WERI-Rb-1 (cell line): Measurements from ENCODE around the gene CSGALNACT2.

Experiments
- DNase-seq: peaks from one replicate; pipeline ENCODE4 v3.0.0-alpha.2; 2020
- H3K27ac ChIP-seq: fragments of 250-450 bp; sonication (Bioruptor Pico); 2 replicates; pipeline ENCODE4 v1.5.1; 2020; ENCODE audit warnings: mild to moderate bottlenecking, moderate library complexity
- H3K27me3 ChIP-seq: fragments of 250-450 bp; sonication (Bioruptor Pico); 2 replicates; pipeline ENCODE4 v1.5.1; 2021; ENCODE audit warnings: mild to moderate bottlenecking, low read depth, moderate library complexity; ENCODE audit not compliant: insufficient read depth, severe bottlenecking
- H3K36me3 ChIP-seq: fragments of 250-450 bp; sonication (Bioruptor Pico); 2 replicates; pipeline ENCODE4 v1.5.1; 2020; ENCODE audit warnings: mild to moderate bottlenecking, moderate library complexity
- H3K4me3 ChIP-seq: 2 replicates; pipeline ENCODE4 v1.5.1; 2011; ENCODE audit warnings: low read depth, mild to moderate bottlenecking, control low read depth, low read length
- H3K9me3 ChIP-seq: fragments of 250-450 bp; sonication (Bioruptor Pico); 2 replicates; pipeline ENCODE4 v1.5.1; 2021; ENCODE audit warnings: mild to moderate bottlenecking, moderate library complexity; ENCODE audit not compliant: severe bottlenecking
- TF ChIP-seq, protein P1 (sequence below): IDR thresholded peaks from 2 replicates; pipeline ENCODE4 v1.5.1; 2011; ENCODE audit warnings: low read depth, mild to moderate bottlenecking, control low read depth, inconsistent platforms, low read length

The CSGALNACT2 gene

DNA sequence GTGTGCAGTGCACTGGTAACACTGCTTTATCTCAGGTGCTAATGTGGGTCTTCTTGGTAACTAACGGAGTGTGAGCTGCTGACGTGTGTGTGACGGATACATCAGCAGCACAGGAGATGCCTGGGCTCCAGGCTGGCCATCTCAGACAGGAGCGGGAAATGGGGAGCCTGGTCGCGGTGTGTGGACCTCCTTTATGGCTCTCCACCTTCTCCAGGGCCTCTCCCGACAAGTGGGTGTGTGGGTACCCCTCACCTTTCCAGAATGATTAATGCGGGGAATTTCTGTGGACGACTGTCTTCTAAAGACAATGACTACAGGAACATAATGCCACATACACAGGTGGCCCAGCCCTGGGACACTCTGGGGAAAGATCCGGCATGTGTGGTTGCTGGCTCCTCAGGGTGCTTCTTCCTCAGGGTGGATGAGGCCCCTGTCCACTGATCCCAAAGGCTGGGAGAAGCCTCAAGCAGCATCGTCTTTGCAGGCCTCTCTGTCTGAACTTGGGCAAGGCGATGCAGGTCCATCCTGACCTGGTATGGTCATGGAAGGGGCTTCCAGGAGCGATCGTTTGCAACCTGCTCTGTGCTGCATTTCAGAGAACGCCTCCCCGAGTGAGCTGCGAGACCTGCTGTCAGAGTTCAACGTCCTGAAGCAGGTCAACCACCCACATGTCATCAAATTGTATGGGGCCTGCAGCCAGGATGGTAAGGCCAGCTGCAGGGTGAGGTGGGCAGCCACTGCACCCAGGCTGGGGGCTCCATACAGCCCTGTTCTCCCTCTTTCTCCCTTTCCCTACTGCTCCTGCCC is 20.3 kb upstream of the CSGALNACT2 start:
- H3K36me3 ChIP-seq = no peaks in the 10 kb centered on the region
- DNase-seq = no peak
- H3K27me3 ChIP-seq = peaks cover 85% of the 10 kb centered on the region
- no peak overlapping the region for H3K27ac ChIP-seq
- no peak overlapping the region for H3K4me3 ChIP-seq
- no peaks in the 10 kb centered on the region for H3K9me3 ChIP-seq
- TF ChIP-seq, protein P1, sequence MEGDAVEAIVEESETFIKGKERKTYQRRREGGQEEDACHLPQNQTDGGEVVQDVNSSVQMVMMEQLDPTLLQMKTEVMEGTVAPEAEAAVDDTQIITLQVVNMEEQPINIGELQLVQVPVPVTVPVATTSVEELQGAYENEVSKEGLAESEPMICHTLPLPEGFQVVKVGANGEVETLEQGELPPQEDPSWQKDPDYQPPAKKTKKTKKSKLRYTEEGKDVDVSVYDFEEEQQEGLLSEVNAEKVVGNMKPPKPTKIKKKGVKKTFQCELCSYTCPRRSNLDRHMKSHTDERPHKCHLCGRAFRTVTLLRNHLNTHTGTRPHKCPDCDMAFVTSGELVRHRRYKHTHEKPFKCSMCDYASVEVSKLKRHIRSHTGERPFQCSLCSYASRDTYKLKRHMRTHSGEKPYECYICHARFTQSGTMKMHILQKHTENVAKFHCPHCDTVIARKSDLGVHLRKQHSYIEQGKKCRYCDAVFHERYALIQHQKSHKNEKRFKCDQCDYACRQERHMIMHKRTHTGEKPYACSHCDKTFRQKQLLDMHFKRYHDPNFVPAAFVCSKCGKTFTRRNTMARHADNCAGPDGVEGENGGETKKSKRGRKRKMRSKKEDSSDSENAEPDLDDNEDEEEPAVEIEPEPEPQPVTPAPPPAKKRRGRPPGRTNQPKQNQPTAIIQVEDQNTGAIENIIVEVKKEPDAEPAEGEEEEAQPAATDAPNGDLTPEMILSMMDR = no peak

DNA sequence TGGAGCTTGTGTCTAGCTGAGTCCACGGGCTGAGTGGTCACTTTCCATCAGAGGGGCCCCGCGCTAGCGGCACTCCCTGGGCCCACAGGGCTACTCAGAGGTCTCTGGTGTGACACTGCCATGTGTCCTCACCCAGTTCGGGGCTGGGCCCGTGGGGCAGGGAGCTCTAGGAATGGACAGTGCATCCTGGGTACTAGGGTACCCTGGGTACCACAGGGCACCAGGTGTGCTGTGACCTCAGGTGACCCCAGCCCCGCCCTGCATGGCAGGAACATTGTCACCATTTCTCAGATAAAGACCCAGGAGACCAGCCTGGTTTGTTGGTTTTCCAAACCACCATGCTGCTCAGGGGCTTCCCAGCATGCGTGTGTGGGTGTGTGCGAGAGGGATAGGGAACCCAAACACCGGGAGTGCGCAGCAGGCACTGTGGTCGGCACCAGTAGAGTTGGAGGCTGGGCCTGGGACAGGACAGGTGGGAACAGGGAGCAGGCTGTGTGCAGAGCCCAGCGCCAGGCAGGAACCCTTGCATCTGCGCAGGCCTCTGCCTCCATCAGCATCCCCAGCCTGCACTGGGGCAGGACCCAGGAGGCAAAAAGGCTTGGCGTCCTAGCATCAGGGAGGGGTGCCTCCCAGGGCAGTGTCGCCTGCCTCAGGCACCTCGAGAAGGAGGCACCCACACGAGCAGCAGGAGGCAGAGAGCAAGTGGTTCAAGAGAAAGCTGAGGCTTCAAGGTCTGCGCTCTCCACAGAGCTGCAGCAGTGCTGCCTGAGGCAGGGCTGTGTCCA is 19.4 kb upstream of the CSGALNACT2 start:
- no peak for DNase-seq
- H3K27ac ChIP-seq = no peak overlapping the region
- no peak overlapping the region for H3K4me3 ChIP-seq
- H3K36me3 ChIP-seq = no peaks in the 10 kb centered on the region
- no peaks in the 10 kb centered on the region for H3K9me3 ChIP-seq
- TF ChIP-seq, protein P1 = no peak
- H3K27me3 ChIP-seq = peaks cover 83% of the 10 kb centered on the region

DNA sequence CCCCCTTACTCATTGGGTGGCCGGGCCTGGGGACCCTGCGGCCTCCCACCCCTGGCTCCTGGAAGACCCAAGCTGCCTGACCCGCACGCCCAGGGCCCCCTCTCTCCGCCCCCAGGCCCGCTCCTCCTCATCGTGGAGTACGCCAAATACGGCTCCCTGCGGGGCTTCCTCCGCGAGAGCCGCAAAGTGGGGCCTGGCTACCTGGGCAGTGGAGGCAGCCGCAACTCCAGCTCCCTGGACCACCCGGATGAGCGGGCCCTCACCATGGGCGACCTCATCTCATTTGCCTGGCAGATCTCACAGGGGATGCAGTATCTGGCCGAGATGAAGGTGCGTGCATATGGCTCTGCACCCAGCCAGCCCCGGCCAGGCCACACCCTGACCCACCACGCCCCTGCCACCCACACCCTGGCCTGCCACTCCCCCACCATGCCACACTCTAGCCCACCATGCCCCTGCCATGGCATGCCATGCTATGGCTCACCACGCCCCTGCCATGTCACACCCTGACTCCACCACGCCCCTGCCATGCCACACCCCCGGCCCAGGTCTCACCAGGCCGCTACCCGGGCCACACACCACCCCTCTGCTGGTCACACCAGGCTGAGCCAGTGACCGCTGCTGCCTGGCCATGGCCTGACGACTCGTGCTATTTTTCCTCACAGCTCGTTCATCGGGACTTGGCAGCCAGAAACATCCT is 18.7 kb upstream of the CSGALNACT2 start:
- no peak overlapping the region for H3K27ac ChIP-seq
- TF ChIP-seq, protein P1 = no peak
- H3K27me3 ChIP-seq = peaks cover 83% of the 10 kb centered on the region
- no peaks in the 10 kb centered on the region for H3K36me3 ChIP-seq
- H3K9me3 ChIP-seq = no peaks in the 10 kb centered on the region
- DNase-seq = no peak
- no peak overlapping the region for H3K4me3 ChIP-seq

DNA sequence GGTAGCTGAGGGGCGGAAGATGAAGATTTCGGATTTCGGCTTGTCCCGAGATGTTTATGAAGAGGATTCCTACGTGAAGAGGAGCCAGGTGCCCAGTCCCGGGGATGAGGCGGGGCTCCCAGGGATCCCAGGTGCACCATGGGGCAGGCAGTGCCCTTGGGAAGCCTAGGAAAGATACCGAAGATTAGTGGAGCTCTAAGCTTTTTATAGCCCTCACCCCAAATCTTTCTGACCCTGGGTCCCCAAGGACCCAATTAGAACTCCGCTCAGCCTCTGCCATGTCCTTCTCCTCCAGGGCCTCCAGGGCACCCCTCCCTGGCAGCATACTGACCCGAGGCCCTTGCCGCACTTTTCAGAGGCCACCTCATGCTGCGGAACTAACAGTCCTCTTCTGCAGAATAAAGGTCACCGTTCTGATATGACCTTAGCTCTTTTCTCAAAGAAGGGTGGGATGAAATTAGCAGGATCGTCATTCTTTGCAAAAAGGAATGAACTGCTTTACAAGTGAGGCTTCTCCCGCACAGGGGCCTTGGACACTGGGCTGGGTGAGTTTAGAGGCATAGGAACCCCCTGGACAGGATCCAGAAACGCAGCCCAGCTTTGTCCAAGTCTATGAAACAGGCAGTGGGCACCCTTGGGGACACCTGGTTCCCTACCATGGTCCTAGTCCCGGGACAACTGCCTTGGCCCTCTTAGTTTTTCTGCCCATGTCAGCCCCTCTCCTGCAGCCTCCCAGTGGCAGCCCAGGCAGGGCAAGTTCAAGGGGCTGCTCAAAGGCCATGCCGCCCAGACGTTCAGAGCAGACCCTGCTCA is 17.9 kb upstream of the CSGALNACT2 start:
- peaks cover 83% of the 10 kb centered on the region for H3K27me3 ChIP-seq
- no peak overlapping the region for H3K4me3 ChIP-seq
- H3K27ac ChIP-seq = no peak overlapping the region
- TF ChIP-seq, protein P1 = no peak
- DNase-seq = no peak
- no peaks in the 10 kb centered on the region for H3K36me3 ChIP-seq
- H3K9me3 ChIP-seq = no peaks in the 10 kb centered on the region

DNA sequence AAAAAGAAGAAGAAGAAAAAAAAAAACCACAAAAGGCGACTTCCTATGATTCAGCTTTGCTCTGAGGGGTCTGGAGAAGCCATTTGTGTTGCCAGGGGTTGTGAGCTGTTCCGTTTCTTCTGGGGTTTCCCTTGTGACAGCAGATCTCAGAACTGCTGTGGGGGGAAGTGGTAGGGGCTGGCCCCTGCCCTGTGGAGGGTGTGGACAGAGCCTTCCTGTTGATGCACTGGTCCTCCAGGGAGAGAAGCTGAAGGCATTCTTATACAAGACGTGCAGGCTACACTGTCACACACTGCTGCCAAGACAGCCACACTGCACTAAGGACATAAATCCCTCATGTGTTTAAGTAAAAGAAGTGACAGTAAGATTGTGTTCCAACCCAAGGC is 17.3 kb upstream of the CSGALNACT2 start:
- Histone ChIP-seq H3K27ac (no peak overlapping the region), H3K4me3 (no peak overlapping the region), H3K9me3 (no peaks in the 10 kb centered on the region), H3K27me3 (peaks cover 83% of the 10 kb centered on the region), H3K36me3 (no peaks in the 10 kb centered on the region)
- TF ChIP-seq, protein P1 = no peak
- DNase-seq = no peak
